K562 (cell line): ENCODE measurements around the gene ARHGAP12. TPM values are rescaled to one million over a fixed set of nuclear protein-coding genes. Genes with fewer than 3 reads are reported as not detected.

ENCODE experiments used
- ATAC-seq: fragments of 200-7000 bp; cut with Tn5 transposase; 3 replicates; pipeline ENCODE4 v1.9.1; 2020; ENCODE audit warnings: moderate library complexity
- BruUV-seq: library from RNA; stranded (reverse); fragments of 400-500 nt; replicated peaks from 2 replicates; lab custom pipeline; 2021; lab: Mats Ljungman, UMichigan
- CTCF ChIA-PET: fragments of 300-600 bp; formaldehyde crosslinking; extraction: SDS; loops from one replicate; lab custom pipeline; 2021; ENCODE audit warnings: low intra/inter-chr PET ratio; lab: Yijun Ruan, JAX
- POLR2A ChIA-PET: fragments of 300-600, 350-650 bp; sonication (Branson Sonifier 250); formaldehyde crosslinking; extraction: SDS; loops from one replicate; lab custom pipeline; 2021; ENCODE audit warnings: antibody characterized with exemption, inconsistent platforms; lab: Yijun Ruan, JAX
- DNase-seq, 4 experiments: peaks; one replicate each; pipeline versions ENCODE4 v3.0.0 to v3.0.0-alpha.2; 2011 to 2018; ENCODE audit warnings: low spot score in 3 of 4, mixed read lengths in 3 of 4; ENCODE audit errors: extremely low read depth in 1 of 4
- FAIRE-seq: peaks from 2 replicates; lab custom pipeline; 2011; peaks lifted over from hg19 to GRCh38; lab: Jason Lieb, UNC
- H2AFZ ChIP-seq: 2 replicates; pipeline ENCODE4 v1.6.0; 2011; ENCODE audit warnings: low read depth, low read length, control low read depth, inconsistent platforms
- H3K27ac ChIP-seq: fragments of 200-600 bp; 3 replicates; pipeline ENCODE4 v1.8.0; 2011; ENCODE audit warnings: low read depth, mild to moderate bottlenecking, control low read depth, inconsistent platforms, low read length, moderate library complexity, mixed read lengths; ENCODE audit errors: extremely low read depth
- H3K27me3 ChIP-seq, 2 experiments: fragments of 300-600 bp in 1 of 2; 2 replicates in 1 of 2; 3 replicates in 1 of 2; pipeline versions ENCODE4 v1.6.0 to v1.8.0; 2011; ENCODE audit warnings: inconsistent platforms in 2 of 2, low read length in 2 of 2, mild to moderate bottlenecking in 1 of 2, mixed read lengths in 1 of 2, moderate library complexity in 1 of 2; ENCODE audit not compliant: control insufficient read depth in 2 of 2, insufficient read depth in 2 of 2
- H3K36me3 ChIP-seq: fragments of 300-600 bp; 3 replicates; pipeline ENCODE4 v1.8.0; 2011; ENCODE audit warnings: mild to moderate bottlenecking, low read length, inconsistent platforms; ENCODE audit not compliant: control insufficient read depth, insufficient read depth
- H3K4me1 ChIP-seq, 2 experiments: fragments of 200-600 bp in 1 of 2; replicated peaks in 1 of 2; 2 replicates in 1 of 2; 3 replicates in 1 of 2; pipeline versions ENCODE4 v1.5.1 to v1.8.0; 2011; ENCODE audit warnings: inconsistent platforms in 2 of 2, low read length in 2 of 2, mild to moderate bottlenecking in 1 of 2, mixed read lengths in 1 of 2, moderate library complexity in 1 of 2; ENCODE audit not compliant: control insufficient read depth in 2 of 2, insufficient read depth in 2 of 2
- H3K4me2 ChIP-seq: 2 replicates; pipeline ENCODE4 v1.6.1; 2011; ENCODE audit warnings: low read length, control low read depth, inconsistent platforms, mixed read lengths; ENCODE audit not compliant: insufficient read depth
- H3K4me3 ChIP-seq: fragments of 200-600 bp; sonication (generic), shearing (Covaris generic); 2 replicates; pipeline ENCODE4 v1.5.1; 2016; ENCODE audit warnings: control low read depth, inconsistent platforms
- H3K79me2 ChIP-seq: fragments of 200-600 bp; 3 replicates; pipeline ENCODE4 v1.8.0; 2011; ENCODE audit warnings: low read length, inconsistent platforms; ENCODE audit not compliant: control insufficient read depth, insufficient read depth
- H3K9ac ChIP-seq, 2 experiments: 2 replicates each; pipeline versions ENCODE4 v1.6.0 to v1.6.1; 2011; ENCODE audit warnings: low read depth in 2 of 2, low read length in 2 of 2, control low read depth in 1 of 2, inconsistent platforms in 1 of 2, mild to moderate bottlenecking in 1 of 2, mixed read lengths in 1 of 2; ENCODE audit not compliant: insufficient read depth in 1 of 2
- H3K9me1 ChIP-seq: one replicate; pipeline ENCODE4 v1.6.0; 2011; ENCODE audit warnings: inconsistent platforms, mild to moderate bottlenecking, low read length, moderate library complexity; ENCODE audit not compliant: control insufficient read depth, insufficient read depth
- H3K9me3 ChIP-seq: replicated peaks from 2 replicates; pipeline ENCODE4 v1.5.1; 2011; ENCODE audit warnings: low read depth, low read length, inconsistent platforms; ENCODE audit not compliant: control insufficient read depth, insufficient read depth
- H4K20me1 ChIP-seq: replicated peaks from 2 replicates; pipeline ENCODE4 v1.6.1; 2011; ENCODE audit warnings: low read length, inconsistent platforms, mixed read lengths; ENCODE audit not compliant: control insufficient read depth, insufficient read depth
- ARID1B ChIP-seq: fragments of 450-650 bp; IDR thresholded peaks from 2 replicates; pipeline ENCODE4 v1.6.1; 2016; ENCODE audit warnings: antibody characterized with exemption, mild to moderate bottlenecking, inconsistent platforms
- DPF2 ChIP-seq: fragments of 450-650 bp; IDR thresholded peaks from 2 replicates; pipeline ENCODE4 v1.6.1; 2016
- IRF9 ChIP-seq: fragments of 450-650 bp; IDR thresholded peaks from 2 replicates; pipeline ENCODE4 v1.6.1; 2016; ENCODE audit warnings: missing biosample characterization, missing genetic modification characterization
- KDM1A ChIP-seq, 2 experiments: fragments of 450-650 bp; IDR thresholded peaks; 2 replicates each; pipeline ENCODE4 v1.6.1; 2016; ENCODE audit warnings: mild to moderate bottlenecking in 2 of 2
- RCOR1 ChIP-seq, 2 experiments: IDR thresholded peaks; 2 replicates each; pipeline ENCODE4 v1.6.1; 2012; ENCODE audit warnings: low read depth in 2 of 2, low read length in 2 of 2, borderline replicate concordance in 1 of 2, improper control_type of control experiment in 1 of 2
- SPI1 ChIP-seq: IDR thresholded peaks from 2 replicates; pipeline ENCODE4 v1.6.1; 2011; ENCODE audit warnings: low read depth, low read length, control low read depth, borderline replicate concordance
- WGBS: fragments of 100-300 bp; shearing (Covaris generic); methylation state at CpG from one replicate; pipeline ENCODE4 v1.1.6; 2016; ENCODE audit warnings: low coverage, mixed read lengths; ENCODE audit not compliant: insufficient coverage; ENCODE audit errors: missing lambda C conversion rate; 5-methylcytosine and 5-hydroxymethylcytosine counted together
- in situ Hi-C: fragments of 300-500 bp; cut with MboI; formaldehyde crosslinking; loops from 4 replicates; pipeline ENCODE4 v1.15.0; 2018; ENCODE audit warnings: inconsistent platforms, mixed read lengths
- intact Hi-C: fragments of 100-400 bp; cut with micrococcal nuclease; formaldehyde crosslinking; loops from 2 replicates; pipeline ENCODE4 v1.14.2; 2022
- polyA plus RNA-seq, 8 experiments: library from polyadenylated mRNA; depleted of rRNA in 4 of 8; stranded (reverse) in 5 of 8; unstranded in 3 of 8; fragments of >200 nt; fragmentation: Nextera tagmentation in 2 of 8; fragmentation: Illumina TruSeq in 1 of 8; extraction: Ambion mirVana in 2 of 8; extraction: Trizol in 1 of 8; gene quantifications; 2 replicates each; pipeline versions ENCODE4 v1.2.1 to v1.2.3, GENCODE V29; 2011 to 2014; ENCODE audit warnings: inconsistent platforms in 1 of 8, missing spikeins in 1 of 8
- total RNA-seq, 7 experiments: library from RNA; depleted of rRNA in 6 of 7; stranded (reverse); fragments of >200 nt in 6 of 7; fragmentation: Illumina TruSeq in 2 of 7; extraction: Trizol in 2 of 7; gene quantifications; 2 replicates each; pipeline versions ENCODE4 v1.2.1 to v1.2.3, GENCODE V29; 2011 to 2021; ENCODE audit warnings: low replicate concordance in 1 of 7
- TF ChIP-seq, protein P1 (sequence below), 2 experiments: fragments of 450-650 bp in 1 of 2; sonication (generic) in 1 of 2; formaldehyde crosslinking in 1 of 2; IDR thresholded peaks; 2 replicates each; pipeline versions ENCODE4 v1.7.1 to v1.9.0; 2016 to 2022; ENCODE audit warnings: inconsistent platforms in 1 of 2, mild to moderate bottlenecking in 1 of 2, missing genetic modification reagents in 1 of 2
- TF ChIP-seq, protein P2 (sequence below): fragments of 450-650 bp; IDR thresholded peaks from 2 replicates; pipeline ENCODE4 v1.6.1; 2018; ENCODE audit warnings: mild to moderate bottlenecking, low read depth; ENCODE audit not compliant: partially characterized antibody

Gene ARHGAP12
- total and polyA plus RNA-seq, 9 of the 15 experiments (the other 6 are each of a cell fraction or from before 2014, with no cell fraction given), result 4.4 to 18.7 (median 10.1) TPM

- POLR2A ChIA-PET, result interaction anchor here (0.8 to 2.2 kb wide), 10 partner anchors 9 to 76 kb away, joined by 3 to 14 read pairs (median 4); no protein-coding TSS in a partner anchor
- CTCF ChIA-PET, result interaction anchor here (0.6 kb wide), 1 partner anchor 16 kb away, joined by 4 read pairs; no protein-coding TSS in a partner anchor
- no TSS peak for BruUV-seq
- intact Hi-C loops (no loop called here), in situ Hi-C loops (no loop called here)
- H3K27me3 ChIP-seq, result no peaks in the 10 kb centered on the region
- peak overlapping the region; percentile 85; the same call in 2 of the 3 replicates for H3K27ac ChIP-seq
- ATAC-seq (no peak), DNase-seq (peak in 1 of 4 experiments; percentile 38), FAIRE-seq (peak; percentile 78)
- peak overlapping the region; percentile 94 for H2AFZ ChIP-seq
- WGBS, result 4% methylated on average over 11 of the region's 11 CpGs
- H3K9ac ChIP-seq, result peak overlapping the region in 1 of 2 experiments; percentile 87; a peak in 2 of 4 replicates
- H4K20me1 ChIP-seq, result no peaks in the 10 kb centered on the region
- no peaks in the 10 kb centered on the region for H3K36me3 ChIP-seq
- peaks cover 32% of the 10 kb centered on the region for H3K79me2 ChIP-seq
- H3K4me1 ChIP-seq, result peaks cover 11 to 21% of the 10 kb centered on the region in 2 experiments; a peak in 4 of 5 replicates
- H3K9me1 ChIP-seq, result no peaks in the 10 kb centered on the region
- H3K4me3 ChIP-seq, result peak overlapping the region; percentile 82
- H3K4me2 ChIP-seq, result peak overlapping the region; percentile 78
- H3K9me3 ChIP-seq, result no peaks in the 10 kb centered on the region
- TF ChIP-seq IRF9 (tag) (no peak), DPF2 (0 out of 2 replicates have a peak, but pooled peaks have one; percentile 23), ARID1B (0 out of 2 replicates have a peak, but pooled peaks have one; percentile 10), RCOR1 (IDR thresholded peaks at IDR 0.05; ENCODE audit: borderline replicate concordance in 1 of 2, low read depth in 2 of 2, low read length in 2 of 2) (0 out of 4 replicates have a peak, but pooled peaks of 1 of the 2 experiments have one; percentile 4), KDM1A (IDR thresholded peaks at IDR 0.05) (0 out of 4 replicates have a peak, but pooled peaks of 1 of the 2 experiments have one; percentile 11), SPI1 (peak; percentile 84)
- TF ChIP-seq, protein P1, sequence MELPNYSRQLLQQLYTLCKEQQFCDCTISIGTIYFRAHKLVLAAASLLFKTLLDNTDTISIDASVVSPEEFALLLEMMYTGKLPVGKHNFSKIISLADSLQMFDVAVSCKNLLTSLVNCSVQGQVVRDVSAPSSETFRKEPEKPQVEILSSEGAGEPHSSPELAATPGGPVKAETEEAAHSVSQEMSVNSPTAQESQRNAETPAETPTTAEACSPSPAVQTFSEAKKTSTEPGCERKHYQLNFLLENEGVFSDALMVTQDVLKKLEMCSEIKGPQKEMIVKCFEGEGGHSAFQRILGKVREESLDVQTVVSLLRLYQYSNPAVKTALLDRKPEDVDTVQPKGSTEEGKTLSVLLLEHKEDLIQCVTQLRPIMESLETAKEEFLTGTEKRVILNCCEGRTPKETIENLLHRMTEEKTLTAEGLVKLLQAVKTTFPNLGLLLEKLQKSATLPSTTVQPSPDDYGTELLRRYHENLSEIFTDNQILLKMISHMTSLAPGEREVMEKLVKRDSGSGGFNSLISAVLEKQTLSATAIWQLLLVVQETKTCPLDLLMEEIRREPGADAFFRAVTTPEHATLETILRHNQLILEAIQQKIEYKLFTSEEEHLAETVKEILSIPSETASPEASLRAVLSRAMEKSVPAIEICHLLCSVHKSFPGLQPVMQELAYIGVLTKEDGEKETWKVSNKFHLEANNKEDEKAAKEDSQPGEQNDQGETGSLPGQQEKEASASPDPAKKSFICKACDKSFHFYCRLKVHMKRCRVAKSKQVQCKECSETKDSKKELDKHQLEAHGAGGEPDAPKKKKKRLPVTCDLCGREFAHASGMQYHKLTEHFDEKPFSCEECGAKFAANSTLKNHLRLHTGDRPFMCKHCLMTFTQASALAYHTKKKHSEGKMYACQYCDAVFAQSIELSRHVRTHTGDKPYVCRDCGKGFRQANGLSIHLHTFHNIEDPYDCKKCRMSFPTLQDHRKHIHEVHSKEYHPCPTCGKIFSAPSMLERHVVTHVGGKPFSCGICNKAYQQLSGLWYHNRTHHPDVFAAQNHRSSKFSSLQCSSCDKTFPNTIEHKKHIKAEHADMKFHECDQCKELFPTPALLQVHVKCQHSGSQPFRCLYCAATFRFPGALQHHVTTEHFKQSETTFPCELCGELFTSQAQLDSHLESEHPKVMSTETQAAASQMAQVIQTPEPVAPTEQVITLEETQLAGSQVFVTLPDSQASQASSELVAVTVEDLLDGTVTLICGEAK (IDR thresholded peaks at IDR 0.05), result peak; percentile 26; the same call in 1 of the 2 replicates
- TF ChIP-seq, protein P1 (CRISPR knock-in tag; IDR thresholded peaks at IDR 0.05), result no peak
- TF ChIP-seq, protein P2, sequence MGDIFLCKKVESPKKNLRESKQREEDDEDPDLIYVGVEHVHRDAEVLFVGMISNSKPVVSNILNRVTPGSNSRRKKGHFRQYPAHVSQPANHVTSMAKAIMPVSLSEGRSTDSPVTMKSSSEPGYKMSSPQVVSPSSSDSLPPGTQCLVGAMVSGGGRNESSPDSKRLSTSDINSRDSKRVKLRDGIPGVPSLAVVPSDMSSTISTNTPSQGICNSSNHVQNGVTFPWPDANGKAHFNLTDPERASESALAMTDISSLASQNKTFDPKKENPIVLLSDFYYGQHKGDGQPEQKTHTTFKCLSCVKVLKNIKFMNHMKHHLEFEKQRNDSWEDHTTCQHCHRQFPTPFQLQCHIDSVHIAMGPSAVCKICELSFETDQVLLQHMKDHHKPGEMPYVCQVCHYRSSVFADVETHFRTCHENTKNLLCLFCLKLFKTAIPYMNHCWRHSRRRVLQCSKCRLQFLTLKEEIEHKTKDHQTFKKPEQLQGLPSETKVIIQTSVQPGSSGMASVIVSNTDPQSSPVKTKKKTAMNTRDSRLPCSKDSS, result no peak
These were observed 1.6 kb upstream of the ARHGAP12 start for GRCh38 chr10:31930023-31930751.
